LNCAP (cell line): Measurements from ENCODE around the gene DIS3.

Source experiments
- CTCF ChIP-seq: fragments of 450-650 bp; IDR thresholded peaks from 2 replicates; pipeline ENCODE4 v1.5.1; 2017; ENCODE audit warnings: mild to moderate bottlenecking

The DIS3 gene

GRCh38 chr13:72805676-72806346, 24.1 kb upstream of the DIS3 start:
- no peak for TF ChIP-seq CTCF

GRCh38 chr13:72804301-72804700, 22.6 kb upstream of the DIS3 start:
- TF ChIP-seq CTCF: no peak

- no peak for TF ChIP-seq CTCF
Observed at GRCh38 chr13:72798817-72799216, 17.1 kb upstream of the DIS3 start.

GRCh38 chr13:72792640-72793039, 10.9 kb upstream of the DIS3 start:
- TF ChIP-seq CTCF: no peak

- TF ChIP-seq CTCF: no peak
Observed at GRCh38 chr13:72788831-72789230, 7.1 kb upstream of the DIS3 start.

GRCh38 chr13:72782717-72783116, 1.0 kb upstream of the DIS3 start:
- no peak for TF ChIP-seq CTCF

- no peak for TF ChIP-seq CTCF
Observed at GRCh38 chr13:72774019-72774418, 7.7 kb downstream of the DIS3 start.

GRCh38 chr13:72763411-72763810, 18.3 kb downstream of the DIS3 start:
- no peak for TF ChIP-seq CTCF
